Keratinocyte (primary cell): Measurements from ENCODE around the gene CXCL1.

Experiments
- CTCF ChIP-seq, 3 experiments: IDR thresholded peaks in 1 of 3; conservative IDR thresholded peaks in 1 of 3; optimal IDR thresholded peaks in 1 of 3; 2 replicates in 2 of 3; 3 replicates in 1 of 3; pipeline versions ENCODE3 to v1.5.1; 2011; ENCODE audit warnings: low read length in 3 of 3, mild to moderate bottlenecking in 3 of 3, moderate library complexity in 2 of 3, control low read depth in 1 of 3, inconsistent platforms in 1 of 3; ENCODE audit not compliant: insufficient read depth in 2 of 3; ENCODE audit errors: extremely low read depth in 1 of 3
- EZH2 ChIP-seq: IDR thresholded peaks from one replicate; pipeline ENCODE4 v1.6.1; 2012; ENCODE audit warnings: inconsistent platforms, mild to moderate bottlenecking, low read length, moderate library complexity

GRCh38 chr4:73831569-73831968 lies 37.6 kb upstream of the CXCL1 start:
- TF ChIP-seq CTCF (optimal IDR thresholded peaks at IDR 0.05 in 1 of 3, IDR thresholded peaks at IDR 0.05 in 1 of 3, conservative IDR thresholded peaks at IDR 0.05 in 1 of 3; ENCODE audit: extremely low read depth in 1 of 3, insufficient read depth in 2 of 3, low read length in 3 of 3): no peak
- TF ChIP-seq EZH2: no peak
